NAMALWA (cell line): ENCODE data around the gene BCO2.
"Not testable (repeated sequence)": the region's sequence is repeated elsewhere in the genome, so short reads cannot be mapped to it uniquely, and the experiment has no call there.

ENCODE experiments used
- DNase-seq: peaks from one replicate; pipeline ENCODE4 v3.0.0-alpha.2; 2015; ENCODE audit warnings: low spot score

BCO2 gene

GRCh38 chr11:112167145-112167544 lies 8.2 kb upstream of the BCO2 start, which contains the start of gene TEX12:
TEX12 (plus strand) TSS chr11:112167372; CDS start chr11:112169269, 1,897 bp downstream.
- no peak for DNase-seq

- DNase-seq: no peak
Measured at GRCh38 chr11:112172362-112172994, 2.8 kb upstream of the BCO2 start.

GRCh38 chr11:112173152-112173551 lies 2.2 kb upstream of the BCO2 start:
- no peak for DNase-seq

GRCh38 chr11:112175599-112175952 lies 264 bp downstream of the BCO2 start:
- DNase-seq: no peak

GRCh38 chr11:112176077-112176476 lies 765 bp downstream of the BCO2 start:
- DNase-seq: no peak

GRCh38 chr11:112177589-112177988 lies 2.3 kb downstream of the BCO2 start:
- DNase-seq: no peak

GRCh38 chr11:112178428-112178827 lies 3.1 kb downstream of the BCO2 start:
- no peak for DNase-seq

GRCh38 chr11:112178936-112179335 lies 3.6 kb downstream of the BCO2 start:
- no peak for DNase-seq

- DNase-seq: peak; percentile 26
Measured at GRCh38 chr11:112179601-112180000, 4.3 kb downstream of the BCO2 start.

- DNase-seq: no peak
Measured at GRCh38 chr11:112182867-112183266, 7.6 kb downstream of the BCO2 start.

GRCh38 chr11:112185883-112186282 lies 10.6 kb downstream of the BCO2 start:
- no peak for DNase-seq

GRCh38 chr11:112186304-112186703 lies 11.0 kb downstream of the BCO2 start:
- no peak for DNase-seq

GRCh38 chr11:112195113-112195512 lies 19.8 kb downstream of the BCO2 start:
- DNase-seq: not testable (repeated sequence)

GRCh38 chr11:112195951-112196351 lies 20.6 kb downstream of the BCO2 start:
- DNase-seq: no peak

- DNase-seq: no peak
Measured at GRCh38 chr11:112196519-112197087, 21.3 kb downstream of the BCO2 start.

- DNase-seq: not testable (repeated sequence)
Measured at GRCh38 chr11:112199101-112199500, 23.8 kb downstream of the BCO2 start.

GRCh38 chr11:112200252-112200651 lies 24.9 kb downstream of the BCO2 start:
- no peak for DNase-seq

- no peak for DNase-seq
Measured at GRCh38 chr11:112206071-112206470, 30.8 kb downstream of the BCO2 start.

- no peak for DNase-seq
Measured at GRCh38 chr11:112210890-112211289, 35.6 kb downstream of the BCO2 start.

- no peak for DNase-seq
Measured at GRCh38 chr11:112211536-112211935, 36.2 kb downstream of the BCO2 start.

GRCh38 chr11:112212290-112212689 lies 37.0 kb downstream of the BCO2 start:
- no peak for DNase-seq

- DNase-seq: no peak
Measured at GRCh38 chr11:112212710-112213109, 37.4 kb downstream of the BCO2 start.

- DNase-seq: no peak
Measured at GRCh38 chr11:112213753-112214152, 38.4 kb downstream of the BCO2 start.

GRCh38 chr11:112215621-112216020 lies 40.3 kb downstream of the BCO2 start:
- DNase-seq: no peak
